NCI-H2029 (cell line): ENCODE data around the gene MAN2A2.
"Not testable (repeated sequence)": the region's sequence is repeated elsewhere in the genome, so short reads cannot be mapped to it uniquely, and the experiment has no call there.

Experiments
- DNase-seq: peaks from one replicate; lab custom pipeline; 2025; lab: John Stamatoyannopoulos, UW

MAN2A2 gene

GRCh38 chr15:90904746-90905145 lies 1.6 kb downstream of the MAN2A2 start:
- no peak for DNase-seq

DNA sequence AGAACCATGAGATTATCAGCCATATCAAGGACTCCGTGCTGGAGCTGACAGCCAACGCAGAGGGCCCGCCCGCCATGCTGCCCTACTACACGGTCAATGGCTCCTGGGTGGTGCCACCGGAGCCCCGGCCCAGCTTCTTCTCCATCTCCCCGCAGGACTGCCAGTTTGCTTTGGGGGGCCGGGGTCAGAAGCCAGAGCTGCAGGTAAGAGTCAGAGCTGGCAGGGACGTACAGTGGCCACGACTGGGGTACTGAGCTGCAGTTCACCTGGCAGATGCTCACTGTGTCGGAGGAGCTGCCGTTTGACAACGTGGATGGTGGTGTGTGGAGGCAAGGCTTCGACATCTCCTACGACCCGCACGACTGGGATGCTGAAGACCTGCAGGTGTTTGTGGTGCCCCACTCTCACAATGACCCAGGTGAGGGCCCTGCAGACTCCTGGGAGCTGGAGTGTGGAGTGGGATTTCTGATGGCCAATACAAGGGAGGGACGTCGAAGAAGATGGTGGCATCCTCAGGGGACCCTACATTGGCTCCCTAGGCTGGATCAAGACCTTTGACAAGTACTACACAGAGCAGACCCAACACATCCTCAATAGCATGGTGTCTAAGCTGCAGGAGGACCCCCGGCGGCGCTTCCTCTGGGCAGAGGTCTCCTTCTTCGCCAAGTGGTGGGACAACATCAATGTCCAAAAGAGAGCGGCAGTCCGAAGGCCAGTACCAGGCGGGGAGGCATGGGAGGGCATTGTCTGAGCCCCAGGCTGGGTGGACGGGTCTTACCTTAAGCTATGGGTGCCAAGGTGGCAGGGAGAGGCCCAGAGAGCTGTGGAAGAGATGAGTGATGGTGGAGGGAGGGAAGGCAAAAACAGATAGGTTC lies 2.4 kb downstream of the MAN2A2 start:
- no peak for DNase-seq

DNA sequence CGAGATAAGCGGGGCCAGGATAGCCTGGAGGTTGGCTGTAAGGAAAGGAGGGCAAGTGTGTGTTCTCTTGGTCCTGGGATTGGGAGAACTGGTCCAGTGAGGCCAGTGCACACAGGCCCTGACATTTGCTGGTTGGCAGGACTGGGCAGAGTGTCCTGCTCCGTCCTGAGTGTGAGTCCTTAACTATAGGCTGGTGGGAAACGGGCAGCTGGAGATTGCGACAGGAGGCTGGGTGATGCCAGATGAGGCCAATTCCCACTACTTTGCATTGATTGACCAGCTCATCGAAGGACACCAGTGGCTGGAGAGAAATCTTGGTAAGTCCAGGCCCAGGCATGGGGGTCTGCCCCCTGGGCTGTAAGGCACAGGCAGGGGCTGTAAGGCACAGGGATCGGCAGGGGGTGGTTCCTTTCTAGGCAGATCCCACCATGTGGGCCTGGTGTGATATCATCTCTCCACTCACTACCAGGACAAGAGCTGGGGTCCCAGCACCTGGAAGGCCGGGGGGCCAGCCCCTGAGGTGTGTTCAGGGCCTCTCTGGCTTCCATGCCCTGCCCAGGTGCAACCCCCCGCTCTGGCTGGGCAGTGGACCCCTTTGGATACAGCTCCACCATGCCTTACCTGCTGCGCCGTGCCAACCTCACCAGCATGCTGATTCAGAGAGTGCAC lies 3.2 kb downstream of the MAN2A2 start:
- DNase-seq: no peak

- DNase-seq: no peak
Observed at GRCh38 chr15:90907051-90907660, 4.1 kb downstream of the MAN2A2 start.

GRCh38 chr15:90907838-90908507 lies 4.9 kb downstream of the MAN2A2 start:
- no peak for DNase-seq

DNA sequence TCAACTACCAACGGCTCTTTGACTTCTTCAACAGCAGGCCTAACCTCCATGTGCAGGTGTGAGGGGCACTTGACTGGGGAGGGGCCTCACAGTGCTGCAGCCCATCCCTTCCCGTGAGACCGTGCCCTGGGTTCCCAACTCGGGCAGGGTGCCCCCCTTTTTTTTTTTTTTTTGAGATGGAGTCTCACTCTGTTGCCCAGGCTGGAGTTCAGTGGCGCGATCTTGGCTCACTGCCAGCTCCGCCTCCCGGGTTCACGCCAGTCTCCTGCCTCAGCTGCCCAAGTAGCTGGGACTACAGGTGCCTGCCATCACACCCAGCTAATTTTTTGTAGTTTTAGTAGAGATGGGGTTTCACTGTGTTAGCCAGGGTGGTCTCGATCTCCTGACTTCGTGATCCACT lies 6.3 kb downstream of the MAN2A2 start:
- not testable (repeated sequence) for DNase-seq

DNA sequence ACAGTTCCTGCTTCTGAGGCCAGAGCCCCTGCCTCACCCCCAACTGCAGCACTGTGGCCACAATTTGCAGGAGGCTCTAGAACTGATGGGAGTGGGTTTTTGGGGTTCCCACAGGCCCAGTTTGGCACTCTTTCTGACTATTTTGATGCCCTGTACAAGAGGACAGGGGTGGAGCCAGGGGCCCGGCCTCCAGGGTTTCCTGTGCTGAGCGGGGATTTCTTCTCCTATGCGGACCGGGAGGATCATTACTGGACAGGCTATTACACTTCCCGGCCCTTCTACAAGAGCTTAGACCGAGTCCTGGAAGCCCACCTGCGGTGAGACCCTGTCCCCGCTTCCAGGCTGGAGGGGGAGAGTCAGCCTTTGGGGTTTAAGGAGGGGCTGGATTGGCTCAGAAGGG lies 6.9 kb downstream of the MAN2A2 start:
- DNase-seq: no peak

GRCh38 chr15:90910441-90911301 lies 7.6 kb downstream of the MAN2A2 start:
- no peak for DNase-seq

GRCh38 chr15:90911302-90911623 lies 8.2 kb downstream of the MAN2A2 start:
- no peak for DNase-seq

GRCh38 chr15:90911906-90912769 lies 9.0 kb downstream of the MAN2A2 start:
- DNase-seq: no peak

GRCh38 chr15:90912770-90913075 lies 9.6 kb downstream of the MAN2A2 start:
- no peak for DNase-seq

GRCh38 chr15:90913398-90913944 lies 10.4 kb downstream of the MAN2A2 start:
- DNase-seq: no peak

DNA sequence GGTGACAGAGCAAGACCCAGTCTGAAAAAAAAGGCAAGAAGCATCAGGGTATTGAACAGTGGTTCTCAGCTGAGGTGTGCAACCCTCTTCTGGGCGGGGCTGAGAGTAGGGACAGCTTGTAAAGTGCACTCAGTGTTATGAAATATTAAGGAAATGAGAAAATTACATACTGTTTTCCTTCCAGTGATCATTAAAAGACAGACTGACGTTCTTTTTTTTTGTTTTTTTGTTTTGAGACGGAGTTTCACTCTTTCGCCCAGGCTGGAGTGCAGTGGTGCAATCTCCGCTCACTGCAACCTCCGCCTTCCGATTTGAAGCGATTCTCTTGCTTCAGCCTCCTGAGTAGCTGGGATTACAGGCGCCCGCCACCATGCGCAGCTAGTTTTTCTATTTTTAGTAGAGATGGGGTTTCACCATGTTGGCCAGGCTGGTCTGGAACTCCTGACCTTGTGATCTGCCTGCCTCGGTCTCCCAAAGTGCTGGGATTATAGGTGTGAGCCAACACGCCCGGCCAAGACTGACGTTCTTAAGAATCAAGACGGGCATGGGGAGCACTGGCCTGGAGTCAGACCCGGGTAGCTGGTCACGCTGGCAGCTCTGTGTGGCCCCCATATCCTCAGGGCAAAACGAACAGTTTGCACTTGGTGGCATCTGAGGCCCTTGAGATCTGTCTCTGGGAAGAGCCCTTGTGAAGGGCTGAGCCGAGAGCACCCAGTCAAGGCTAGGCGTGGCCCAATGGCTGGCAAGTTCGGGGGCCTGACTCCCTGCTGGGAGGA lies 11.4 kb downstream of the MAN2A2 start:
- DNase-seq: no peak

DNA sequence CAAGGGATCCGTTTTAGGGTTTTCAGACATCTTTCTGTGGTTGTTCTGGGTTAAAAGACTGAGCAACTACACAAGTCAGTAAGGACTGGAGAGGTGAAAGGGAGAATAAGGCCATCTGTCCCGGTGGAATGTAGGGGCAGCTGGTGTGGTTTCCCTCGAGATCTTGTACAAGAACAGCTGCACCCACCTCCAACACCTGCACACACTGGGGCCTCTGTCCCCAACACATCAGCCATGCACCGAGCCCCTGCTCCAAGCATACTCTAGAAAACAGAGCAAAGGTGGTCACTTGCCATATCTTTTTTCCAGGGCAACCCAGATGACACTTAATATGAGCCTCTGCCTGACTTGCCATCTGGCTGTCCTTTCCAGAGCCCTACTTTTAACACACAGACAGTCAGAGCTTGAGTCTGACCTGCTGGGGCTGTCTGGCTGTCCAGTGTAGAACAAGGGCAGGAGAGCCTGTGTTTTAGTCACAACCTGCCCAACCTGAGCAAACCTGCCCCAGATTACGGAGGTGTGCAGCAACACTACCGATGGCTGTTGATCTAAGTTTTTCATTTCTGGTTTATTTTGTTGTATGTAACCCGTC lies 12.2 kb downstream of the MAN2A2 start:
- DNase-seq: no peak

- DNase-seq: no peak
Observed at GRCh38 chr15:90915808-90916440, 12.8 kb downstream of the MAN2A2 start.

DNA sequence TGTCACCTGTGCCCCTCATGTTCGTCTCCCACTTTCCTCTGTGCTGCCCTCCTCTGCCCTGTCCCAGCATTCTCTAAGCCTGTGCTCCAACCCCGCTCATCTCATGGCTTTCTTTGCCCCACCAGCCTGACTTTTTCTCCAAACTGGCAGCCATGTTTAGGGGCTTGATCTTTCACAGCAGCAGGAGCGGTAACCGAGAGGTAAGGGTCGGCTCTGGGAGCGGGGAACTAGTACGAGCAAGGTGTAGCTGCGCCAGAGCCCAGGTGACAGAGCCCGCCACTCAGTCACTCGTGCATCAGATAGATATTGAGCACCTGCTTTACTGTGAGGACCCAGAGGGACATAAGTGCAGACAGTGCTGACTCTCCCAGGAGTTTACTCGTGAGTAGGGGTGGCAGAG lies 13.4 kb downstream of the MAN2A2 start:
- no peak for DNase-seq

- DNase-seq: no peak
Observed at GRCh38 chr15:90917569-90917968, 14.5 kb downstream of the MAN2A2 start.

- DNase-seq: no peak
Observed at GRCh38 chr15:90918034-90918788, 15.1 kb downstream of the MAN2A2 start.
